ENCODE data around the gene PRKCB.

DNA sequence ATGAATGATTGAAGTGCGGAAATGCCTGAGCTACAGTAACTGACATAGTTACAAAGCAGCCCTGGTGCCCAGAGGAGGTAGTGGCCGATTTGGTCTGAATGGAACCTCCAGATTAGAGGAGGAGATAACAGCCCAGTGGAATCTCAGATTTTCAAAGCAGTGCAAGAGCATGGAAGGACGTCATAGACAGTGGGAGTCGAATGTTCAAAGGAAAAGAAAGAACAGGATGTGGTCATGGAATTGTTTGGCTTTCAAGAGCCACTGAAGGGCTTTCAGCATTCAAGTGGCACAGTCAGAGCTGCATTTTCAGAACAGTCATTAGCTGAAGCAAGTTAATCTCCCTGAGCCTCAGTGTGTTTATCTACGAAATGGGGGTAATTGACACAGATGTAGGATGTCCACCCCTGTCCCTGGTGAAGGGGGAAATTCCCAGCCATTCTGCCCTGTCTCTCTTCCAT lies 315.7 kb downstream of the PRKCB start:
- TF ChIP-seq, protein P1, sequence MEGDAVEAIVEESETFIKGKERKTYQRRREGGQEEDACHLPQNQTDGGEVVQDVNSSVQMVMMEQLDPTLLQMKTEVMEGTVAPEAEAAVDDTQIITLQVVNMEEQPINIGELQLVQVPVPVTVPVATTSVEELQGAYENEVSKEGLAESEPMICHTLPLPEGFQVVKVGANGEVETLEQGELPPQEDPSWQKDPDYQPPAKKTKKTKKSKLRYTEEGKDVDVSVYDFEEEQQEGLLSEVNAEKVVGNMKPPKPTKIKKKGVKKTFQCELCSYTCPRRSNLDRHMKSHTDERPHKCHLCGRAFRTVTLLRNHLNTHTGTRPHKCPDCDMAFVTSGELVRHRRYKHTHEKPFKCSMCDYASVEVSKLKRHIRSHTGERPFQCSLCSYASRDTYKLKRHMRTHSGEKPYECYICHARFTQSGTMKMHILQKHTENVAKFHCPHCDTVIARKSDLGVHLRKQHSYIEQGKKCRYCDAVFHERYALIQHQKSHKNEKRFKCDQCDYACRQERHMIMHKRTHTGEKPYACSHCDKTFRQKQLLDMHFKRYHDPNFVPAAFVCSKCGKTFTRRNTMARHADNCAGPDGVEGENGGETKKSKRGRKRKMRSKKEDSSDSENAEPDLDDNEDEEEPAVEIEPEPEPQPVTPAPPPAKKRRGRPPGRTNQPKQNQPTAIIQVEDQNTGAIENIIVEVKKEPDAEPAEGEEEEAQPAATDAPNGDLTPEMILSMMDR (optimal IDR thresholded peaks at IDR 0.05 in 1 of 3, IDR thresholded peaks at IDR 0.05 in 1 of 3, conservative IDR thresholded peaks at IDR 0.05 in 1 of 3; ENCODE audit: extremely low read depth in 1 of 3, insufficient read depth in 2 of 3, low read length in 3 of 3) = no peak
- TF ChIP-seq EZH2 (IDR thresholded peaks at IDR 0.05; ENCODE audit: low read length) = no peak

Data from keratinocyte (primary cell).